Peyer's patch (tissue), 4 donors: ENCODE measurements around the gene DUSP1.

ENCODE experiments used
- POLR2A ChIP-seq, 2 donors: fragments of 450-650 bp; IDR thresholded peaks; one replicate each; pipeline ENCODE4 v1.5.1; 2017; ENCODE audit warnings: antibody characterized with exemption in 2 of 2, mild to moderate bottlenecking in 2 of 2, moderate library complexity in 2 of 2
- TF ChIP-seq, protein P1 (sequence below), 6 experiments: fragments of 450-650 bp in 4 of 6; fragments of 200-600 bp in 2 of 6; sonication (generic) in 1 of 6; IDR thresholded peaks; one replicate each; pipeline ENCODE4 v1.5.1; 2017 to 2019; ENCODE audit warnings: antibody characterized with exemption in 6 of 6, mild to moderate bottlenecking in 3 of 6, moderate library complexity in 1 of 6

DNA sequence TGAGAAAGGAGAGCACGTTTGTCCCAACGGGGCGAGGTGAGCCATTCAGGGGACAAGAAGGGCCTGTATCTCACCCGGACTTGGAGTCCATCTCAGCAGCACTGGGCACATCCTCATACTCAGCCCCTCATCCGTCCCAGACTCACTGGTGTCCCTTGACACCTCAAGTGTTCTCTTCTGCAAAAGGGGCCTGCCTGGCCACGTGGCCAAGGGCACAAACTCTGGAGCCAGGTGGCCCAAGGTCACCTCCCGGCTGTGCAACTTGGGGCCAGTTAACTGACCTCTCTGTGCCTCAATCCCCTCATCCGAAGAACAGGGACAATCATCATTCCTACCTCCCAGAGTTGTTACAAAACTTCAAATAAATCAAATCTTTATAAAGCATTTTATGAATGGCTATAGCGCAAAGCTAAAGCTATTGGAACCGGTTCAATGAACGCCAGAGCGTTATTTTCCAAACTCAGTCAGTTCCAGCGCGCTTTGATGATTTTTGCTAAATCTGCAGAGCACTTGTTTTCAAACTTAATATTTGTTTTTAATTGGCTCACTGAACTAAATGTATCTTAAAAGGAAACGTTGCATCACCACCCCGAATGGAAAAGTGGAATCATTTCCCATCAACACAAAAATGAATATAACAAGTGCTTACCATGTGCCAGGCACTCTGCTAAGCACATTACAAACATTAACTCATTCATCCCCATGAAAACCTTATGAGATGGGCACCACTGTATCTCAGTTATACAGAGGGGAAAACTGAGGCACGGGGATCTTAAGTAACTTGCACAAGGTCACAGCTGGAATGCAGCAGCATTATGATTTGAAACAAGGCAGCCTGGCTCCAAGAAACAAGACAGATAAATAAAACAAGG, 49.3 kb downstream of the DUSP1 start:
- TF ChIP-seq, protein P1, sequence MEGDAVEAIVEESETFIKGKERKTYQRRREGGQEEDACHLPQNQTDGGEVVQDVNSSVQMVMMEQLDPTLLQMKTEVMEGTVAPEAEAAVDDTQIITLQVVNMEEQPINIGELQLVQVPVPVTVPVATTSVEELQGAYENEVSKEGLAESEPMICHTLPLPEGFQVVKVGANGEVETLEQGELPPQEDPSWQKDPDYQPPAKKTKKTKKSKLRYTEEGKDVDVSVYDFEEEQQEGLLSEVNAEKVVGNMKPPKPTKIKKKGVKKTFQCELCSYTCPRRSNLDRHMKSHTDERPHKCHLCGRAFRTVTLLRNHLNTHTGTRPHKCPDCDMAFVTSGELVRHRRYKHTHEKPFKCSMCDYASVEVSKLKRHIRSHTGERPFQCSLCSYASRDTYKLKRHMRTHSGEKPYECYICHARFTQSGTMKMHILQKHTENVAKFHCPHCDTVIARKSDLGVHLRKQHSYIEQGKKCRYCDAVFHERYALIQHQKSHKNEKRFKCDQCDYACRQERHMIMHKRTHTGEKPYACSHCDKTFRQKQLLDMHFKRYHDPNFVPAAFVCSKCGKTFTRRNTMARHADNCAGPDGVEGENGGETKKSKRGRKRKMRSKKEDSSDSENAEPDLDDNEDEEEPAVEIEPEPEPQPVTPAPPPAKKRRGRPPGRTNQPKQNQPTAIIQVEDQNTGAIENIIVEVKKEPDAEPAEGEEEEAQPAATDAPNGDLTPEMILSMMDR (IDR thresholded peaks at IDR 0.05) = no peak
- no peak for TF ChIP-seq POLR2A (IDR thresholded peaks at IDR 0.05)
